Measurements from ENCODE around the gene ZNF804A.

ZNF804A gene

DNA sequence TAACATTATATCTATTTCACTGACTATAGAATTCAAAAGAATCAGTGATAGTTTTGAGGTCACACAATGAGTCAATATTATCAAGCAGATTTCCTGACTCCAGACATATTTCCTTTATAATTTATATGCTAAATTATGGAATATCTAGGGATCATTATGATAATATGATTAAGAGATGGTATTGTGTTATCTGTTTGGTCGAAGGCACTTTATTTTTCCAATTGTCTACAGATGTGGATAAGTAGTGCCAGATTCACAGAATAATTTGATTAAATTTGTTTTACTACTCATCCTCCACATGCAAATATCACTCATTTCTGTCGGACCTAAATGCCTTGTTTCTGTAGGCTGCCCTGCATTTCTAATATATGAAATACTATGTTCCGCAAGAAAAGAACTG lies 4.4 kb downstream of the ZNF804A start:
- DNase-seq (ENCODE audit: low read depth in 2 of 3, low spot score in 1 of 3) = no peak

DNA sequence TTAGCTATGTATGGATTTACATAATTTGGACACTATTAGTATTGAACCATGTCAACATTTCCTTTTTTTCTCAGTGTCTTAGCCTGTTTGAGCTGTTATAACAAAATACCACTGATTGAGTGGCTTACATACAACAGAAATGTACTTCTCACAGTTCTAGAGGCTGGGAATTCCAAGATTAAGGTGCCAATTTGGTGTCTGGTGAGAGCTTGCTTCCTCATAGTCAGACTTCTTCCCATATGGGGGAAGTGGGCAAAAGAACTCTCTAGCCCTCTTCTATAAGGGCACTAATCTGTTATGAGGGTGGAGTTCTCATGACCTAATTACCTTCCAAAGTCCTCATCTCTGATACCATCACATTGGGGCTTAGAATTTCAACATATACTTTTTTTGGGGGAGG lies 12.6 kb downstream of the ZNF804A start:
- DNase-seq (ENCODE audit: low read depth in 2 of 3, low spot score in 1 of 3) = no peak

DNA sequence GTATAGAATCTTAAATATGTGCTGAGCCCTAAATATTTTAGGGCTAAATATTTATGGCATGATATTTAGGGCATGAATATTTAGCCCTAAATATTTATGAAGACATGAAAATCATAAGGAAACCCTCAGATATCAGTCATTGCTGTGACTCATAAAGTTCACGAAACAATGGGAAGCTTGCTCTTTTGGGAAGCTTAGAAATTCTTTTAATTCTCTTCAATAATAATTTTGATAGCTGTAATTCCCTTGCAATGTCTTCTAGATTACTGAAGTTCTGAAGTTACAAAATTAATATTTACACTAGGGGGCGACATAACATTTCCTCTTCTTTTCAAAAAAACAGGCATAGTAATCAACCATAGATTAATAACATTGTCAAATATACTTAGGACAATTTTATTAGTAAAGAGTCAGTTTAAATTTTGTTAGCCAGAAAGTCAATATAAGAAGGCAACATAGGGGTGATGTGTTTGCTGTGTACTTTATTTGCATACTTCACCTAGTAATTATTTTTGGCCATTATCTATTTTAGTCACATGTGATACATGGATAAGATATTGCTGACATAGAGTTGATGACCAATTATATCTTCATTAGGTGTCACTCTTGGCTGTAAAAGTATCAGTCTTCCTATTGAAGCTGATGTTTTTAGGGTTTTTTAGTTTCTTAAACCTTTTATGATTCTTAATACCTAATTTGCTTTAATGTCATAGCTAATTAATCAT lies 13.2 kb downstream of the ZNF804A start:
- no peak for DNase-seq (ENCODE audit: low read depth in 2 of 3, low spot score in 1 of 3)

DNA sequence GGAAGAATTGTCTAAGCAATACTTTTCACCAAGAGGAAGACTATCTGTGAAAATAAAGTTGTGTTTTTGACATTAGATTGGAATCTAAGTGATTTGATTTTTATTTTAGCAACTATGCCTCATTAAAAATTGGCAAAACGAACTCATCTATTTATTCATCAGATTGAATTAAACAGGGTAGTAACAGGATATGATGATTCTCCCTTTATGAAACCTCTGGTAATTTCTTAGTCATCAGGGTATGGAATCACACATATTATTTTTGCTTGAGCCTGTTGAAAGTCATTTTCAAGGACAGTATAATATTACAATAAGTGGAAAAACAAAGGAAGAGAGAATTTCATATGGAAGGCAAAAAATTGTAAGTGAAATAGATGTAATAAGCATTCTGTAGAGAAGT lies 22.0 kb downstream of the ZNF804A start:
- no peak for DNase-seq (ENCODE audit: low read depth in 2 of 3, low spot score in 1 of 3)

DNA sequence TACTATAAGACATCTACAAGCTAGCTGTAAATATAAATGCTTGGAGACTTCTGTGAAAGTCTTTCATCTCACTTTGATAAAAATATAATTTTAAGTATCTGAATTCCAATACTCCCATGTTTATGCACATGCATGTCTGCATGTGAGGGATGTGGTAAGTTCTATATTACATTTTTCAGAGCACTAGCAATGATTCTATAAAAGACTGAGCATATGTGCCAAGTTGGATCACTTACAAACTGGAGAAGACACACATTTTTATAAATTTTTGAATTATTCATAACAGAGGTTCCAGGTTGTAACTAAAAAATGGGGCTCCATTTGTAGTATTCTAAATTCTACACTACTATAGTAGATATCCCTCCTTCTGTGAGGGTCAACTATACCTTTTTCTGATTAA lies 26.0 kb downstream of the ZNF804A start:
- DNase-seq (ENCODE audit: low read depth in 2 of 3, low spot score in 1 of 3) = no peak

DNA sequence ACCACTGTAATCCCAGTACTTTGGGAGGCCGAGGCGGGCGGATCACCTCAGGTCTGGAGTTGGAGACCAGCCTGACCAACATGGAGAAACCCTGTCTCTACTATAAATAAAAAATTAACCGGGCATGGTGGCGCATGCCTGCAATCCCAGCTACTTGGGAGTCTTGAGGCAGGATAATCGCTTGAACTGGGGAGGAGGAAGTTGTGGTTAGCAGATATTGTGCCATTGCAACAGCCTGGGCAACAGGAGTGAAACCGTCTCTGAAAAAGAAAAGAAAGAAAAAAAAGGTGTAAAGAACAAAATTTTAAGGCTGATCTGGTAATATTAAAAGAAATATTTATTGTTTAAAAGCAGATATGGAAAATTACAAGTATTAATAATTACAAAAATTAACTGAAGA lies 29.7 kb downstream of the ZNF804A start:
- no peak for DNase-seq (ENCODE audit: low read depth in 2 of 3, low spot score in 1 of 3)

DNA sequence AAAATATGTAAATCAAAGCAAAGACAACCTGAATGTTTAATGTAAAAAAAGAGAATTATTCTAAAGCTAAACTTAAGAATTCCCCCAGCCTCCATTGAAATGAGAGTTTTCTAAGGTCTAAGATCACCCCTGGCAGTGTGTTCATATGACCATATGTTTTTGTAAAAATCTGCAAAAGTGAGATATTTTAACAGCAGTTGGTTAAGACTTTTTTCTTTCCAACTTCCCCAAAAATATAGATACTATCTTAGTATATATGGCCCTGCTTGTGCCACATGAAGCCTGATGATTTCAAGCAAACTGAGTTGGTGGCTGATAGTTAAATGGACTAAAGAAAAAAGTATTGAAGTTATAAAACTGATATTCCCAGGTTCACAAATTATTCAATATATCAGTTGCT lies 35.4 kb downstream of the ZNF804A start:
- no peak for DNase-seq (ENCODE audit: low read depth in 2 of 3, low spot score in 1 of 3)

DNA sequence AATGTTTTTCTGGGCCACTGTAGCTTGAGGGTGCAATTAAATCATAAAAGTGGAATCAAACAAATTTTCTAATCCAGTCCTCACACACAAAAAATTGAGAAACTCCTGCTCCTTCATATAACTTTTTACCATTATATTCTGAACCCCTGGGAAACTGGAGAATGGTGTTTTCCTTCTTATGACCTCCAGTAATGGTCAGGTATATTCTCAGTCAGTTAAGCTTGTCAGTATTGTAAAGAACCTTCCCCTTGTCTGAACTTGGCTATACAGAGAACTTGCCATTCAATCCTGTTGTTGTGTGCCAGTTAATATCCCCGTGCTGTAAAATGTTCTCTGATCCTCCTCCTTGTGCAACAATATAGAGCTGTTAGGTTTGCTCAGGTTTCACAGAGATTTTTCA lies 39.5 kb downstream of the ZNF804A start:
- no peak for DNase-seq (ENCODE audit: low read depth in 2 of 3, low spot score in 1 of 3)

DNA sequence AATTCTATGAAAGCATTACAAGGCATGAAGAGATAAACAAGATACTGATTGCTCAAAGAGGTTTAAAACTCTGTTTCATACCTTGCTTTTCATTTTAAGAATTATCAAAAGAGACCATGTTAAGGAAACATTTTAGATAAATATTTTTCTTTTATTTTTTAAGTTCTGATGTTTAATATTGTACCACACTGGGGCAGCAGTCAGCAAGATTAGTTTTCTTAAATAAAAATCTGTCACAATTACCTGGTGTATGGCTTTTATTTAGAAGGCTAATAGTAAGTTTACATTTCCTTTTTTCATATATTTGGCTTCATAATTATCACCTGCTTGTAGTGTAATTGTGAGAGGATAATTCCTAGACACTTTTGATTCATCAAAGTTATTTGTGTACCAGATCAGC lies 46.4 kb downstream of the ZNF804A start:
- no peak for DNase-seq (ENCODE audit: low read depth in 2 of 3, low spot score in 1 of 3)

DNA sequence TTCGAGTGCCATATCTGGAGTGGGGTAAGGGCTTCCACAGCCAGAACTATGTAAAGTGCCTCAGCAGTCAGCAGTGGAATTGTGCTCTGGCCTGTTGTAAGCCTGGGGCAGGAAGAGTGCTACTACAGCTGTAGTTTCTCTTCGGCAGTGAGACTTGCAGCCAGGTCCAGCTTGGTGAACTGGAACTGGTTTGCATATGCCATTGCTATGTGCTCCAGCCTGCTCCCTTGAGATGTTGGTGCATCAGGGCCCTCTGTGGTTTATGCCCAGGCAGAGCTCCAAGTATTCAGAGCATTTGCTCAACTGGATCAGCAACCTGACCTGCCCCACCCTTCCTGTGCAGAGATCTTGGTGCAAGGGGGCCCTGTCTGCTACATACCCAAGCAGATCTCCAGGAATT lies 47.8 kb downstream of the ZNF804A start:
- no peak for DNase-seq (ENCODE audit: low read depth in 2 of 3, low spot score in 1 of 3)

DNA sequence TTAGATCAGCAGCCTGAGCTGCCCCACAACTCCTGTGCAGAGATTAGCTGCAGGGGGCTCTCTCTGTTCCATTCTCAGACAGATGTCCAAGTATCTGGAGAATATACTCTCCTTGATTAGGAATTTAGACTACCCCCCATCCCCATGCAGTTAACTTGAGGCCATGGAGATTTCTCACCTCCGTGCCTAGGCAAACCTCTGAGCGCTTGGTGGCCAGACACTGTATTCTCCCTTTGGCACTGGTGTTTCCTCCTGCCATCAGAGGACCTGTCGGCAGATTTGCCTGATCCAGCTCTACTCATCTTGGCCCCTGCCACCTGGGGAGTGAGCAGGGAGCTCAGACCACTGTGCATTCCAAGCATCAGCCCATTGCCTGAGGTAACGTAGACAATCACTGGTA lies 48.3 kb downstream of the ZNF804A start:
- no peak for DNase-seq (ENCODE audit: low read depth in 2 of 3, low spot score in 1 of 3)

DNA sequence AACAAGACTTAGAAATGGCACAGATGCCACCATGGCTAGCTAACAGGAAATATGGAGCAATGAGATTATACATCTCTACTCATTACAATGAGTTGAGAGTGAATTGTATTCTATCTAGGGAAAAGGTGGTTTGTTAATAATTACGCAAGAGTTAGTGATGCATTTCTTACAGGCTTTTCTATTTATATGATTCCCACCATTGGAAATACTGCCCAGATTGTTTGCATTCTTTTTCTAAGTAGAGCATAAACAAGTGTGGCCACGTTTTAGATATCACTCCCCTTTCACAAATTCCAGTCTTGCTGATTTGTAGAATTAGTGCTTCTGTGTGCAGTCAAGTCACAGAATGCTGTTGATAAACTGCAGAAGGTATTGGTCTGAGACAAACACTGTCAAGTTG lies 56.6 kb downstream of the ZNF804A start:
- DNase-seq (ENCODE audit: low read depth in 2 of 3, low spot score in 1 of 3) = no peak

DNA sequence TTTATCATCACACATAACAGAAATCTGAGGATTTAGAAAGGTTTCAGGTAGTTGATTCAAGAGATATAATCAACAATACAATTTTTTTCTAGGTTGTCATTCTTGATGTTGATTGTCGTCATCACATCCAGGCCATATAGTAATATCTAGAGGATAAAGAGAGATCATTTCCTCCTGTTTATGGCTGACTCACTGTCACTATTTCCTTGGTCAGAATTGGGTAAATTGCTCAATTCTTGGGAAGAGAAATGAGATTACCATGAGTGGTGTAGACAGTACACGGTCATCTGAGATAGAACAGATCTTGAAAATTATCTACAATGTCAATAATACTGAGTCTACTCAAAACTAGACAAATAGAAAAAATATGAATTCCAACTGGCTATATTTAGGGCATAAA lies 78.8 kb downstream of the ZNF804A start:
- no peak for DNase-seq (ENCODE audit: low read depth in 2 of 3, low spot score in 1 of 3)

DNA sequence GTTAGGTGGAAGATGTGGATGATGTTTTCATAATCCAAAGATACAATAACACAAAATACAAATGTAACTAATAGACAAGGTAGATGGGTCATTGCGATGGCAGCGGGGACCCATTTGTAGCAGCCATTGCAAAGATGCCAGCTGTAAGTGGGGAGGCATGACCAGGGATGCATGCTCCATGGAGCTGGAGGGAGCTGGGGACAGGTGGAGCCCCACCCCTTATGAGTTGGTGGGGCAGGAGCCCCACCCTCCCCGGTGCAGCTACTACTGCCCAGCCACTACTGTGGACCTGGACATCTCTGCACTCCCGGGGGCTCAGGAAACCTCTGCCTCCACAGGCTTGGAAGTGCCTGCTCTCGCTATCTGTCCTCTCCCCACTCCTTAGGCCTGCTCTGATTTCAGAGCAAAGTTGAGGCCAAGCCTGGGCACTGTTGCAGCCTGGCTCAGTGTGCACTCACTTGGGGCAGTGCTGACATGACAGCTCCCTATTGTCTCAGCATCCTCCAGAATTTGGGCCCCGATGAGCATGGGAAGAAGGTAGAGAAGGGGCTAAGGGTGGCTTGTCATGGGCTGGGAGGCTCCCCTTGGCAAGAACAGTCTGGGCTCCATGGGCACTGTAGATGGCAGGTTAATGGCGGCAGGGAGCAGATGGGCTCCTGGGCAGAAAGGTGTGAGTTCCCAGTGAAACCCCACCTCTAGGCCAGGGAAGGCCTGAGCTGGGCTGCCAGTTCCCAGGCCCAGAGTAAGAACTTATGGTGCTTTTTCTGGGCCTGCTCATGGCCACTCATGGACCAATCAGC lies 81.1 kb downstream of the ZNF804A start:
- DNase-seq (ENCODE audit: low read depth in 2 of 3, low spot score in 1 of 3) = no peak

DNA sequence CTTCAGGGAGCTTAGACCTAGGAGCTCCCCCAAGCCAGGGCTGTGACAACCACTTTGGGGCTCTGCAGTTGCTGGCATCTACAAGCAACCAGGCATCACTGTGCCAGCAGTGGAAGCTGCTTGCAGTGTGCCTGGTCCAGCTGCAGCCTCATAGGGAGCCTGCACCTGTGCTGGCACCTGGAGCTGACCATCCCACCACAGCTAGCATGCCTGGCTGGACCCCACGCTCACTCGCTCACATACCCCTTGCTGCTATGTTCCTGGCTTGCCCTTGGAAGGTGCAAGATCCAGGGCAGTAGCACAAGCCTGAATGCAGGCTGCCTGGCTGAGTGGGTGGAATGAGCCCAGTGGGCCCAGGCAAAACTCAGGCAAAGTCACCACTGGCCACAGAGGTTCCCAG lies 82.5 kb downstream of the ZNF804A start:
- DNase-seq (ENCODE audit: low read depth in 2 of 3, low spot score in 1 of 3) = no peak

DNA sequence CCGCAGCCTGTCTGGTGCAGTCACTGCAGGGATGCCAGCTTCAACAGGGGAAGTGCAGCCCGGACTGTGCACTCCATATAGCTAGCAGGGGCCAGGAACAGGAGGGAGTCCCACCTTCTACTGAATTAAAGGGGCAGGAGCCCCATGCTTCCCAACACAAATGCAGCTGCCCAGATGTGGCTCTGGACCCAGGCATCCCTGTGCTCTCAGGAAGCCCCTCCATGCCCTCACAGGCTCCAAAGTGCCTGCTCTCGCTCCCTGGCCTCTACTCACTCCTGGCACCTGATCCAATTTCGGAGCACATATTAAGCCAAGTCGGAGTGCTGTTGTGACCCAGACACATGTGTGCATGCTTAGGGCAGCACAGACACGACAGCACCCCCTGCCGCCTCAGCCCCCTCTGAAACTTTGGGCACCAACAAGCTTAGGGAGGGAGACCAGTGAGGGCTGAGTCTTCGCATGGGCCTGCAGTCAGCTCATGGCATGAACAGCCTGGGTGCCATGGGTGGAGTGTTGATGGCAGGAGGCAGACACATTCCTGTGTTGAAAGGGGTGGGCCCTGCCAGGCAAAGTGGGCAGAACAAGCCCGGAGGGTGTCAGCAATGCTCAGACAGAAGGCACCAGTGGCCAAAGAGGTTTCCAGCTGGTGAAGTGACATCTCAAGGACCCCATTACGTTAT lies 83.5 kb downstream of the ZNF804A start:
- no peak for DNase-seq (ENCODE audit: low read depth in 2 of 3, low spot score in 1 of 3)

DNA sequence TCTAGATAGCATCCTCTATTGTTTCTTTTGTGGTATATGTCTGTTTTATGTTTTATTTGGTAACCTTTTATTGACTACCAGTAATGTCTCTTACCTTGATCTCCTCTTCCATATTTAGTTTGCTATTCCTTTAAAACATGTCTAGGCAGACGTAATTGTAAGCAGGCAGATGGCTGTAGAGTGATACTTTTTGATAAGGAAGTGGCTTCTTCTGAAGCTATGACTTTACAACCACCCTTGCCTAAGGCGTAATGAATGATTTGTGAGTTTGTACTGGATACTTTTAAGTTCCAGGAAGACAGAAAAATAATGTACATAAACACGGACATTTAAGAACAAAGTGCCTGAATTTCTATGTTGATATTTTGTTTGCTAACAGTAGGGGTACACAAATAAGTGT lies 85.6 kb downstream of the ZNF804A start:
- no peak for DNase-seq (ENCODE audit: low read depth in 2 of 3, low spot score in 1 of 3)

DNA sequence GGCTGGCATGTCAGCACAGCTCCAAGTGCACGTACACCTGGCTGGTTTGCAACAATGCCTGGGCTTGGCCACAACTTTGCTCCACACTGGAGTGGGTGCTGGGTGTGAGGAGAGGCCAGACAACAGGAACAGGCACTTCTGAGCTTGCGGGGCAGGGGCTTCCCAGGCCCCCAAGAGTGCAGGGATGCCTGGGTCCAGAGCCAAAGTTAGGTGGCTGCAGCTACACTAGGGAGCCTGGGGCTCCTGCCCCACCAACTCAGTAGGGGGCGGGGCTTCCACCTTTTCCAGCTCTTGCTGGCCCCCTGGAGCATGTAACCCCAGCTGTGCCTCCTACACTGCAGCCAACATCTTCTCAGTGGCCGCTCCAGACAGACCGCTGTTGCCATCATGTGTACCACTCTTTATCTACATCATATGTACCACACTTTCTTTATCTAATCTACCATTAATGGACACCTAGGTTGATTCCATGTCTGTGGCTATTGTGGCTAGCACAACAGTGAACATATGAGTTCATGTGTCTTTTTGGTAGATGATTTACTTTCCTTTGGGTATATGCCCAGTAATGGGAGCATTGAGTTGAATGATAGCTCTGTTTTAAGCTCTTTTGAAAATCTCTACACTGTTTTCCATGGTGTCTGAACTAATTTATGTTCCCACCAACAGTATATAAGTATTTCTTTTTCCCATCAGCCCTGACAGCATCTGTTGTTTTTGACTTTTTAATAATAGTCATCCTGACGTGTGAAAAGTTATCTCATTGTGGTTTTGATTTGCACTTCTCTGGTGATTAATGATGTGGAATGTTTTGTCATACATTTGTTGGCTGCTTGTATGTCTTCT lies 87.9 kb downstream of the ZNF804A start:
- DNase-seq (ENCODE audit: low read depth in 2 of 3, low spot score in 1 of 3) = no peak

DNA sequence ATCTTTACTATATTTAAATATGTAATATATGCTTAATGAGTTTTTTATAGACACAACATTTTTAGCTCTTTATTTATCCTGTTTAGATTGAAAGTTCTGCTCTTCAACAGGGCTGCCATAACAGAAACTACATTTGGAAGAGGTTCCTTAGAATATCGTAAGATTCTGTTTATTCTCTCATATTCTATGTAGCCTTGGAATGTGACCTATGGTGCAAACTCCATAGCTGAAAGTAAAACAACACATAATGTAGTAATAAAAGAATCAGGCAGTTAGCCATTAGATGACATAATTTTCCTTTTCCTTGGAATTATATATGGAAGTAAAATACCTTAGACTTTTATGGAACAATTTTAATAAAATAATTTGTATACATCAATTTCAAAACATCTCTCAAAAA lies 91.3 kb downstream of the ZNF804A start:
- no peak for DNase-seq (ENCODE audit: low read depth in 2 of 3, low spot score in 1 of 3)

DNA sequence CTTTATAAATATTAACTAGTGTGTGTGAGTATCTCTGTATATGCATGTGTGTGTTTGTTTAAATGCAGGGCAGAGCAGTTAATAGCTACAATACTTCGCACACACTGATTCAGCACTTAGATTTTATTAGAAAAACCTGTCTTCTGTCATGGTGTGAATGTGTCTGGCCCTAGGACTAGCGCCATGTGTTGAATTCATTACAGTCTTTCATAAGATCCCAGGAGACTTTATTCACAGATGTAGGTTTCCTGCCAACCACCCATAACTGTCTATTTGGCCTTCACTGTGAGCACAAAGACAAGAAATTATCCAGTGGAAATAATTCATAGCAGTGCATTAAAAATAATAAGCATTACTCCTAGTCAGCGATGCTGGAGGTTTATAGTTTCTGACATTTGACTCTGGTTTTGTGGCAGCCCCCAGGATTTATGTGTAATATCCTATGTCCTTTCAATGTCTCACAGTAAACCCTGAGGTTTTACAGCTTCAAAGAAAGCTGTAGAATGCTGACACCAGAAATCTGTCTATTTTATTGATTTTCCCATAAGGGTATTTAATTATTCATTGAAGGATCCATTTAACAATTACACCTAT lies 93.9 kb downstream of the ZNF804A start:
- DNase-seq (ENCODE audit: low read depth in 2 of 3, low spot score in 1 of 3) = no peak

DNA sequence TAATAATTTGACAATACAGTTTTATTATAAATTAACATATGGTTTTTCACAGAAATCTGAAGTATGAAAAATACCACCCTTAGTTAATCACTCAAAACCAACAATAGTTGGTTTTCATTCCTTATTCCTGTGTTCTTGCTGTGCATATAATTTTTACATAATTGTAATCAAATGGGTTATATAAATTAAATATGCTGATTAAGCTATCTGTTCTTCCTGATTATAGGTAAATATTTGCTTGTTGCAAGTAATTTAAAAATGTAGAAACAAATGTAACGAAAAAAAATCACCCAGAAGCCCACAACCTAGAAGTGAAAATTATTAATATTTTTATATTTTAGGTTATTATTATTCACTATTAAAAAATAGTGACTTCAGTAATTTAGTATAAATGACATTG lies 98.3 kb downstream of the ZNF804A start:
- no peak for DNase-seq (ENCODE audit: low read depth in 2 of 3, low spot score in 1 of 3)

All from stimulated activated CD4-positive, alpha-beta T cell treated with anti-CD3 and anti-CD28 coated beads, Interleukin-12 subunit alpha, Interleukin-12 subunit beta, amount 100 ng/mL, for 48 hours (primary cell).